GM19023 (cell line): ENCODE results near the gene CUL5.
"Not testable (repeated sequence)": the region's sequence is repeated elsewhere in the genome, so short reads cannot be mapped to it uniquely, and the experiment has no call there.

Experiments
- ATAC-seq: cut with Tn5 transposase; IDR thresholded peaks from one replicate; pipeline ENCODE4 v1.9.1; 2021; ENCODE audit warnings: mild to moderate bottlenecking, moderate library complexity; ENCODE audit not compliant: unreplicated experiment

The CUL5 gene

DNA sequence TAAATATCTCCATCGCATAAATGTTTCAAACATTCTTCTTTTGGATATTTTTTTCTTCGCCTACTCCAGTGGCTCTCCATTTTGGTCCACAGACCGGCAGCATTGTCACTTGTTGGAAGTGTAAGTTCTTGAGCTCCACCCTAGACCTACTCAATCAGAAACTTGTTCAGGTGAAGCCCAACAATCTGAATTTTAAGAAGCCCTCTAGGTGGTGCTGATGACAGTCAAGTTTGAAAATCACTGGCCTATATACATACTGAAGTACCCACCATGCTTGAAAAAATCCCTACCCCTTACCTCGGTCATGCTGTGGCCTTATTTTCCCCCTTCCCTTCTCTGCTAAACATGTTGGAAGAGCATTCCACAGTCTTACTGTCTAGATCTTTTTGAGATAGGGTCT, 102.4 kb downstream of the CUL5 start:
- ATAC-seq: no peak

DNA sequence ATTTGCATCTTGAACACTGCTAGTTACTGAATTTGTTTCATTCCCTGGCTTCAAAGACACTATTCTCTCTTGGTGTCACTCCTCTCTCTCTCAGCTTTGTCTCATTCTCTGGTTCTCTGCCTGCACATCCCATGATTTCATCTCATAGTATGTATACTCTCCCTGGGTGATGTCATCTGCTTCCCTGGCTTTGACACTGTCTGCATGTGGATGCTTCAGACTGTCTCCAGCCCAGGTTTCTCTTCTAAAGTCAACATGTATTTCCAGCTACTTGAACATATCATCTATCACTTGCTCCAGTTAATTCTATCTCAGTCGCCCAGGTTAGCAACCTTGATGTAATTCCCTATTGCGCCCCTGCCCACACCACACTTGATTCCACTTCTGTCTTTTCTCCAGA, 103.4 kb downstream of the CUL5 start:
- ATAC-seq: no peak

DNA sequence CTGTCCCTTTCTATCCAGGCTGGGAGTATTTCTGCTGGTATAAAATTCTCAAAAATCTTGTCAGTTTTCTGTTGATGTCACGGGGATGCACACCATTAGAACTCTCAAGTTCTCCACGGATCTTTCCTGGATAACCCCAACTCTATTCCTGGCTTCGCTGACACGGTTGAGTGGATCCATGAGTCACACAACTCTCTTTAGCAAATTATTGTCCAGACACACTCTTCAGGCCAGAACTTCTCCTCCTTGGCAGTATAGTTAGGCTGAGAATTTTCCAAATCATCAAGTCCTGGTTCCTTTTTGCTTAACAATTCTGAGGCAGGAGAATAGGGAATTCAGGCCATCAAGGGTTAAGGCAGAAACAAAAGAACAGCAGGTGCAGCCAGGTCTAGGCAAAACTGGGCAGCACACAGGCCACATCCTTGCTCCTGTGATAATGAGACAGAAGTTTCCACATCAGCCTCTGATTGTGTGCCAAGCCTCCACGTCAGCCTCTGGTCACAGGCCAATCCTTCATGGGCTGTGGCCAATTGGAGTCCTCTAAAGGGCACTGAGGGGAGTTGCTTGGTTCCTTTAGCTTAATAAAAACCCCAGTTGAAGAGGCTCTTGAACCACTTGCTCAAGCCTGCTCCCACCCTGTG, 106.9 kb downstream of the CUL5 start:
- ATAC-seq: no peak

DNA sequence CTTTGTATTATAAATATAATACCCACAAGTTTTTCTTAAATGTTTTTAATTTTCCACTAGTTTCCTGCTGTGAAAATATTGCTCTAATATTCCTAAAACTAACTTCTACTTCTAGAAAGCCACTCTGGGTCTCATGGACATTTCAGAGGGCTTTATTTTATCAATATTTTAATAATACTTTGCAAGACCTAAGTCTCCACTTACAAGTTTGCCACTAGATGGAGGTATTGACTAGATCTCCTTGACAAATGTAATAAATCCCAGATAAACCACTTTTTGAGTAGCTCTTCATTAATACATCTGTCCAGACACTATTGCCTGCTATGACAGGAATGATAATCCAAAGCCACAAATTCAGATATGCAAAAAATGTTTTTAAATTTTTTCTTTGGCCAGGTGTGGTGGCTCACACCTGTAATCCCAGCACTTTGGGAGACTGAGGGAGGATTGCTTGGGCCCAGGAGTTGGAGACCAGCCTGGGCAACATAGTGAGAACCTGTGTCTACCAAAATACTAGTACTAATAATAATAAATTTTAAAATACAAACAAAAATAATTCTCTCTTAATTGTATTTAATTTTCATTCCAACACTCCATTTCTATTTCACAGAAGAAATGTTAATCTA, 109.2 kb downstream of the CUL5 start:
- ATAC-seq: no peak

DNA sequence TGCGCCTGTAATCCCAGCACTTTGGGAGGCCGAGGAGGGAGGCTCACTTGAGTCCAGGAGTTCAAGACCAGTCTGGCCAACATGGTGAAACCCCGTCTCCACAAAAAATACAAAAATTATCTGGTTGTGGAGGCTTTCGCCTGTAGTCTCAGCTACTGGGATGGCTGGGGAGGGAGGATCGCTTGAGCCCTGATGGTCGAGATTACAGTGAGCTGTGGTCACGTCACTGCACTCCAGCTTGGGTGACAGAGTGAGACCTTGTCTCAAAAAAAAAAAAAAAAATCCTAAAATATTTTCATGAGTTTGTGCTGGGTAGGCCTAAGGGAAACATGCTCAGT, 112.2 kb downstream of the CUL5 start:
- not testable (repeated sequence) for ATAC-seq

DNA sequence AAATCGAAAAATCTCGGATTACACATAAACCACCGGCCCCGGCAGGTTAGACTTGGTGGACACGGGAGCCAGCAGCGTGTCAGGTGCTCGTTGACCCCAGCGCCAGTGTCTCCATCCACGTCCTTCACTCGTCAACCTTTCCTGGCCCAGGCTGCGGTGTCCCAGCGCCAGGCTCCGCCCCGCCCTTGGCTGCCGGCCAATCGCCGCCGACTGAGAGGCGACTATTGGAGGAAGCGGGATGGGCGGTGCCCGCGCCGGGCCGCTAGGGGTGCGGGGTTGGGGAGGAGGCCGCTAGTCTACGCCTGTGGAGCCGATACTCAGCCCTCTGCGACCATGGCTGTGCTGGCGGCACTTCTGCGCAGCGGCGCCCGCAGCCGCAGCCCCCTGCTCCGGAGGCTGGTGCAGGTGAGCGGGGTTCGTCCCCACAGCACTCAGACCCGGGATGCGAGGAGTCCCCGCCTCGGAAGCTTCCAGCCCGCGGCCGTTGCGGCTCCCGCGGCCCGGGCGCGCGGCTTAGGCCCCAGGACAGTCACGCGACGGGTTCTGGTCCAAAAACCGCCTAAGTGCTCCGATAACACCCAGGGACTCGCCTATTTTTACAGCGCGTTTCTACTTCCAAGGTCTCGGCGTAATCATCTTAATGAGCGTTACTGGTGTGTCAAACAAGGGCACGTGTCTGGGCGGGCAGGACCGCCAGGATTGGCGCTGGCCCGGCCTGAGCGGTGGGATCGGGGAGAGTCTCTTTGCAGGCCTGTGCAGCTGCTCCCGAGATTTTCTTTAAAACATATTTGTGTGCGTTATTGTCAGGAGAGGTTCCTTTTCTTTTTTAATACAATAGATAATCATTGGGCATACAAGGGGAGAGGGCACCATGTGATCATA, 112.8 kb downstream of the CUL5 start, which contains the start of gene ACAT1:
ACAT1 (plus strand) TSS at position 294 of the 882 bp plus-strand sequence; CDS start at position 334, 40 bp downstream.
- ATAC-seq: peak; percentile 98

DNA sequence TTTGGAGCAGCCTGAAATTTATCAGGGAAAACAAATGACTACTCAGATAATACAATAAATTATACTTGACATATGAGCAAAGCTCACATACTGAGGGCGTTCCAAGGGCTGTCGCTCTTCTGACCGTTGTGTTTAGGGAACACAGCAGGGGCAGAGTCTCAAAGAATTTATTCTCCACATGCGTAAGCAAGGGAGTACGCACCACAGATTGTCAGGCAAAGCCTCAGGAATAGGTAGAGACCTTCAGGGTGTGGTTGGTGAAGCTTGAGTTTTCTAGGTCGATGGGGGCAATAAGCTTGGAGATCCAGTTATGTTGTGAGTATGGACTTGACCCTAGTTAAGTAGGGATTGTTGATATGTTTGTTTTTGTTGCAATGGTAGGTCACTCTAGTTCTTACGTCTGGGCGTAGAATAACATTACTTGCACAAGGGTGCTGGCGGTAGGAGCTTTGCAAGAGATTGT, 113.5 kb downstream of the CUL5 start:
- ATAC-seq: no peak

DNA sequence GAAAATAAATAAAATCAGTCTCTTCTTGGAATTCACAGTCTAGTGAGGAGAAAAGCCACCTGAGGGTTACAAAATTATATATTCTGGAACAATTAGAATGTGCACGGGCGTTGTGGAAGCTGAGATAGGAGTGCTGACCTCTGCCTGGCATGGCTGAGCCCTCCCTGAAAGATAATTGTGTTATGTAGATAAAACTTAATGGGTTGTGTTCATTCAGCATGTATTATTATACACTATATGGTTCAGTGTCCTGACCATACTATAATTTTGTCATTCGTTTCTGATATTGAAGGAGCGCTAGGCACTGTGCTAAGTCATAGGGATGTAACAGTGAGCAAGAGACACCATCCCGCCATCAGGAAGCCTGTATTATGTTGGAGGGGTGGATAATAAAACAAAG, 116.4 kb downstream of the CUL5 start:
- ATAC-seq: no peak

DNA sequence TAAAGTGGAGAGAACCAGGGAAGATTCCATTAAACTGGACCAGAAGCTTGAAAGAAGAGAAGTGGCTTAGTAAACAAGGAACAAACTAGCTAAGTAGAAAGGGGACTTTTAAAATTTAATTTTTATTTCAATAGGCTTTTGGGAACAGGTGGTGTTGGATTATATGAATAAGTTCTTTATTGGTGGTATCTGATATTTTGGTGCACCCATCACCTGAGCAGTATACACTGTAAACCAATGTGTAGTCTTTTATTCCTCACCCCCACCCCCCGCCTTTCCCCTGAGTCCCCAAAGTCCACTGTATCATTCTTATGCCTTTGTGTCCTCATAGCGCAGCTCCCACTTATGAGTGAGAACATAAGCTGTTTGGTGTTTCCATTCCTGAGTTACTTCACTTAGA, 120.1 kb downstream of the CUL5 start:
- no peak for ATAC-seq

DNA sequence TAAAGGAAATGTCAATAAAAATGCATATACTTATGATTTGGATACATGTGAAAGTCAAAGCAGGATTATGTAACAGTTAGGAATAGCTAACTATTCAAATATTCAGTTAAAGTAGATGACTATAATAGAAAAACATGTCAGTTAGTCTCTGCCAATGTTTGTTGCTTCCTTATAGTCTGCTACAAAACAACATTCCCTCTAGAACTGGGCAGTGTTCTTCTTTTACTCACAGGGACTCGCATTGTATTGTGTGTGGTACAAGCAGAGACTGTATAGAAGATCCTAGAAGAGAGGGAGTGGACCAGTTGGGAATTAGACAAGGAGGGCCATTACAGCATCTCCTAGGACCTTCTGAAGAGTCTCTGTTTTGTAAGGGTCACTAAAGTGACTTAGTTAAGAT, 123.3 kb downstream of the CUL5 start:
- ATAC-seq: no peak

DNA sequence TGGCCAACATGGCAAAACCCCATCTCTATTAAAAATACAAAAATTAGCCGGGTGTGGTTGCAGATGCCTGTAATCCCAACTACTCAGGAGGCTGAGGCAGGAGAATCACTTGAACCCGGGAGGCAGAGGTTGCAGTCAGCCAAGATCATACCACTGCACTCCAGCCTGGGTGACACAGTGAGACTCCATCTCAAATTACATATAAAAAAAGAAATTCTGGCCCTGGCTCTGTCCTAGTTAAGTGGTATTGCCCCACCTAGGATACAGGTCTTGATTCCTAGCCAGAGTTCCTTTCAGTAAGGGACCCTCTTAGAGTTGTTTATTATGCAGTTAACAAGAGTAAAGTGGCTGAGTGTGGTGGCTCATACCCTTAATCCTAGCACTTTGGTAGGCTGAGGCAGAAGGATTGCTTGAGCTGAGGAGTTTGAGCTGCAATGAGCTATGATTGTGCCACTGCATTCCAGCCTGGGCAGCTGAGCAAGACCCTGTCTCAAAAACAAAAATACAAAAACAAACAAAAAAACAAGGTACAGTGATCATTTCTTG, 124.4 kb downstream of the CUL5 start:
- ATAC-seq: not testable (repeated sequence)

DNA sequence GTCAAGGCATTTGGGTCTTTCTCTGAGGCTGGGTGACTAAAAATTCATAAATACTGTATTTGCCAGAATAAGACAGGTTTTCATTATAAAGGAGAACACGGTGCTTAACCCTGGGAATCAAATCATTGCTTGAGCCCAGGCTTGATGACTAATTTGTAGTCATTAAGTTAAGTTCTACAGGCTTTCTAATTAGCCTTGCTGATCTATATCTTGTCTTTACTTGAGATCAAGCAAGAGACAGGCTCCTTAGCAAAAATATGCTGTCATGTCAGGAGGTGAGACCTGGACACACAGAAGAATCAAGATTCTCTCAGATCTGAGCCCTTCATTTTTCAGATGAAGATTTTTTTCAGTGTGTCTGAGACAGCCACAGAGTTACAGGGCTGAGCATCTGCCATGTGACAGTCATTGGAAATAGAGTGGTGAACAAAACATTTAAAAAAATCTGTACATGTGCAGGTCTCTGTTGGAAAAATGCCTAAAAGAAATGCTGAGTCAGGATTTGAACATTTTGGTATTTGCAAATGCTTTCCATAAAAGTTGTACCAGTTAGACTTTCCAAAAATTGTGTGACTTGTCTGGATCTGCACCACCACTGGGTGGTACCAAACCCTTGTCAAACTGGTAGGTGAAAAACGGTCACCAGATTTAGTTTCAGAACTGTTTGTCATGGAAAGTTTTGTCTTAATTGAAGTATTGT, 127.3 kb downstream of the CUL5 start:
- ATAC-seq: no peak

DNA sequence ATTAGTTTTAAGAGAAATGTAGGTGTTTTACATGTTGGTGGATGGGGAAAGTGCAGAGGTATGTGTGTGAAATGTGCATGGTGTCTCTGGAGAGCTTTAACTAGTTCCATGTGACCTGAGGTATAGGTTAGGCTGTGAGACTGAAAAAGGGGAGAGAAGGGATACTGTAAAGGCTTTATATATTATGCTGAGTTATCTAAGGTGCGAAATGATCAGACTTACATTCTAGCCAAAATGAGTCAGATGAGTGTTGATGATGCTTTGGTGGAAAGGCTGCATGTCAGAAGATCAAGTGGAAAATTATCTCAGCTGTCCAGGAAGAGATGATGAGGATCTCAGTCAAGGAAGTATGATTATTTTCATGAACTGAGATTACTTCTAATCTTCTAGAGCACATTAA, 128.5 kb downstream of the CUL5 start:
- ATAC-seq: no peak

DNA sequence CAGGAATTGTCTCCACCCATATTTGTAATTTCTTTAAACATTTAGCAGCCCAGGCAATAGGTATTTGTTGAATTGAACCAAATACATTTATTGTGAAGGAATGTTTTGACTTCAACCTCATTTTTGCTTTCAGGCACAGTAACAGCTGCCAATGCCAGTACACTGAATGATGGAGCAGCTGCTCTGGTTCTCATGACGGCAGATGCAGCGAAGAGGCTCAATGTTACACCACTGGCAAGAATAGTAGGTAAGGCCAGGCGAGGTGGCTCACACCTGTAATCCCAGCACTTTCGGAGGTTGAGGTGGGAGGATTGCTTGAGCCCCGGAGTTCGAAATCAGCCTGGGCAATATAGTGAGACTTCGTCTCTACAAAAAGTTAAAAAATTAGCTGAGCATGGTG, 133.6 kb downstream of the CUL5 start:
- ATAC-seq: no peak

DNA sequence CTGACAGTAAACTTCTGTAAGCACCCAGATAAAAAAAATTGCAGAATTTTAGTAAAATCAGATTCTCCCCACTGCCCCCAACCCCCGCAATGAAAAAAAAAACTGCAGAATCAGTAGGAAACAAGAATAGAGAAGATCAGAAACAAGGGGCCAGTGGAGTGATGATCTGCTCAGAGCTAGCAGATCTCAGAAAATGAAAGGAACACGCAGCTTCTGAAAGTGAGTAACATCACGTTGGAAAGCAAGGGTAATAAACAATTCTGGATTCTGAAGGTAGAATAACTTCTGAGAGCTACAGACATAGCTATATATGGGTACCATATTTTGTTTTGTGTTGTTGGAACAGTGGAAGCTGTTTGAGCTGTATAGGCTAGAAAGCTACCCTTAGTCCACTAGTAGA, 135.9 kb downstream of the CUL5 start:
- ATAC-seq: no peak

DNA sequence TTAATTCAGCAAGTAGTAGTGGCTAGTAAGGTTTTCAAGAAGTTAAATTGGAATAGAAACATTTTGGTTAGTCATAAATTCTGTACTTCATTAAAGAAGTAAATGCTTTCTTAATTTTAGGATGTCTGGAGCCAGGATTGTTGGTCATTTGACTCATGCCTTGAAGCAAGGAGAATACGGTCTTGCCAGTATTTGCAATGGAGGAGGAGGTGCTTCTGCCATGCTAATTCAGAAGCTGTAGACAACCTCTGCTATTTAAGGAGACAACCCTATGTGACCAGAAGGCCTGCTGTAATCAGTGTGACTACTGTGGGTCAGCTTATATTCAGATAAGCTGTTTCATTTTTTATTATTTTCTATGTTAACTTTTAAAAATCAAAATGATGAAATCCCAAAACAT, 138.5 kb downstream of the CUL5 start:
- no peak for ATAC-seq

DNA sequence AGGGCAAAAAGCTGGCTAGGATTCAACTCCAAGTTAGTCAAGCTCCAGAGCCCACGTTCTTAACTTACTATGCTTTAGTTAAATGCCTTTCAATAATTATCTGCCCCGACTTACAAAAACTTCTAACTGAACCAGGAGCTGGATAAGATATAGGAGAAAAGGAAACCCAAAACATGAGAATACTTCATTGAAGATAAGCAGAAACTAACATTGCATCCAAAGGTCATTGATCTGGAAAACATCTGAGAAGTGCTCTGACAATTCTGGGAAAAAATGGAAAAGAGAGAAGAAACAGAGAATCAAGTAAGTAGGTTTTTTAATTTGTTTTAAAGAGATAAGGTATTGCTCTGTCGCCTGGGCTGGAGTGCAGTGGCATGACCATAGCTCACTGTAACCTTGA, 139.9 kb downstream of the CUL5 start:
- ATAC-seq: no peak

DNA sequence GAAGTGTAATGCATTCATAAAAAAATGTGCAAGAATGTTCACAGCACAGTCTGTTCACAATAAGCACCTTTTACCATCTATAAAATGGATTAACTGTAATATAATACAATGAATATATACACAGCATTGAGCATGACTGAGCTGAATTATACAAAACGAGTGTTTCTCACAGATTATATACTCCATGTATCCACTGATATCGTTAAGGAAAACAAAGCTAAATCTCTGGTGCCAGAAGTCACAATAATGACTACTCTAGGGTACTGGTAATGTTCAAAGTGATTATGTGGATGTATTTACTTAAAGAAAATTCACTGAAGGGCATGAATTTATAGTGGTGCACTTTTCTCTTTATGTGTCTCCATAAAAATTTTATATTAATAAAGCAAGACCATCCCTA, 145.9 kb downstream of the CUL5 start:
- ATAC-seq: no peak
